ENCODE measurements around the gene DIAPH1. TPM values are rescaled to one million over a fixed set of nuclear protein-coding genes. Genes with fewer than 3 reads are reported as not detected.

The DIAPH1 gene
- total and polyA plus RNA-seq, 8 donors: 18.0 to 181 (median 76.6) TPM

DNA sequence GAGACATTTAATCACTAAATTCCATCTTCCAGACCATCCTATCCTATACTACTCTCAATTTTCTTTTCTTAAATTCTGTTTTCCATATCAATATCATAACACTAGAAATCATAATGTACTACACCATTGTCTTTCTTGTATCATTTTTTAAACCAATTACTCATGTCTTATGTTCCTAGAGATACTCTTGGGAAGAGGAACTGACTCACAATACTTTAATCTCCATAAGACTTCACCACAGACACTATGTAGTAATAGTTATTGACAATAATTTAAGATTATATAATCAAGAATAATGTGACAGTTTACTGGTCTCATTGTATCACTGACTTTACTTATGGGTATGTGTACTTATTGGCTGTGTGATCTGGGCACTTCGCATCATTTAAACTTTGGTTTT lies 86.1 kb downstream of the DIAPH1 start:
- Histone ChIP-seq H3K9me3 (no peaks in the 10 kb centered on the region), H3K27ac (no peak overlapping the region), H3K36me3 (peaks cover 9 to 86% (median 71%) of the 10 kb centered on the region in 4 donors), H3K4me1 (peaks cover 0 to 15% (median 6%) of the 10 kb centered on the region in 4 donors), H3K27me3 (no peaks in the 10 kb centered on the region), H3K4me3 (no peak overlapping the region)
- intact Hi-C loops (cut with DNase I; ENCODE audit: low total_unique reads): loop anchor here (10.0 kb wide), 1 partner anchor 208 kb away; the partner anchor contains the start of gene TAF7
- TF ChIP-seq POLR2AphosphoS5 (IDR thresholded peaks at IDR 0.05) (no peak), CTCF (IDR thresholded peaks at IDR 0.05) (no peak), POLR2A (IDR thresholded peaks at IDR 0.05) (no peak), EP300 (IDR thresholded peaks at IDR 0.05) (no peak)
- WGBS, 5 donors: 96 to 100% (median 99%) methylated on average over 1 of the region's 1 CpG
- DNase-seq: no peak

DNA sequence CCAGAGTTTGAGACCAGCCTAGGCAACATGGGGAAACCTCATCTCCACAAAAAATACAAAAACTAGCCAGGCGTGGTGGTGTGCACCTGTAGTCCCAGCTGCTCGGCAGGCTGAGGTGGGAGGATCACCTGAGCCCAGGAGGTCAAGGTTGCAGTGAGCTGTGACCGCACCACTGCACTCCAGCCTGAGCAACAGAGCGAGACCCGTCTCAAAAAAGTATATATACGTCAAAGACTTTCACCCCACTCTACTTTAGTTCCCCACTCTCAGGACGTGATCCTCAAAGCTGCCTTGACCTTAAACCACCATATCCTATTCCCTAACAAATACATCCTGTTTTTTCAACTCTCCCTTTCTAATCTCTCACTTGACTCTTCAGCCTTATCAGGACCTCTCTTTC lies 88.9 kb downstream of the DIAPH1 start:
- WGBS, 5 donors: 88 to 93% (median 89%) methylated on average over 7 of the region's 7 CpGs
- Histone ChIP-seq H3K36me3 (peaks cover 22 to 95% (median 84%) of the 10 kb centered on the region in 4 donors), H3K27ac (peak overlapping the region in 4 of 5 donors; percentile 62 to 74 (median 66)), H3K4me1 (peaks cover 5 to 28% (median 14%) of the 10 kb centered on the region in 4 donors), H3K27me3 (no peaks in the 10 kb centered on the region), H3K4me3 (no peak overlapping the region), H3K9me3 (no peaks in the 10 kb centered on the region)
- DNase-seq: no peak
- intact Hi-C loops (cut with DNase I; ENCODE audit: low total_unique reads): loop anchor here (10.0 kb wide), 3 partner anchors 55 to 205 kb away; partner anchors contain the start of genes PCDHGA10, PCDHGB7, PCDHGC3 and TAF7
- no peak for TF ChIP-seq CTCF (IDR thresholded peaks at IDR 0.05)
- no peak for TF ChIP-seq POLR2A (IDR thresholded peaks at IDR 0.05)
- TF ChIP-seq POLR2AphosphoS5 (IDR thresholded peaks at IDR 0.05): no peak
- TF ChIP-seq EP300 (IDR thresholded peaks at IDR 0.05): no peak

- intact Hi-C loops (cut with DNase I; ENCODE audit: low total_unique reads): loop anchor here (10.0 kb wide), 2 partner anchors 54 to 114 kb away; partner anchors contain the start of genes PCDHGA10, PCDHGB7 and PCDHGC3
- H3K4me1 ChIP-seq: peaks cover 5 to 37% (median 23%) of the 10 kb centered on the region in 4 donors
- H3K4me3 ChIP-seq: no peak overlapping the region
- DNase-seq: peak in 1 of 2 donors; percentile 62
- peak overlapping the region in 4 of 5 donors; percentile 62 to 74 (median 66) for H3K27ac ChIP-seq
- peaks cover 23 to 91% (median 81%) of the 10 kb centered on the region in 4 donors for H3K36me3 ChIP-seq
- TF ChIP-seq EP300 (IDR thresholded peaks at IDR 0.05) (no peak), CTCF (IDR thresholded peaks at IDR 0.05) (no peak), POLR2A (IDR thresholded peaks at IDR 0.05) (no peak), POLR2AphosphoS5 (IDR thresholded peaks at IDR 0.05) (no peak)
- WGBS, 5 donors: 65 to 91% (median 76%) methylated on average over 5 of the region's 5 CpGs
- H3K9me3 ChIP-seq: no peaks in the 10 kb centered on the region
- H3K27me3 ChIP-seq: no peaks in the 10 kb centered on the region
Measured at GRCh38 chr5:141529002-141529401, 89.8 kb downstream of the DIAPH1 start.

DNA sequence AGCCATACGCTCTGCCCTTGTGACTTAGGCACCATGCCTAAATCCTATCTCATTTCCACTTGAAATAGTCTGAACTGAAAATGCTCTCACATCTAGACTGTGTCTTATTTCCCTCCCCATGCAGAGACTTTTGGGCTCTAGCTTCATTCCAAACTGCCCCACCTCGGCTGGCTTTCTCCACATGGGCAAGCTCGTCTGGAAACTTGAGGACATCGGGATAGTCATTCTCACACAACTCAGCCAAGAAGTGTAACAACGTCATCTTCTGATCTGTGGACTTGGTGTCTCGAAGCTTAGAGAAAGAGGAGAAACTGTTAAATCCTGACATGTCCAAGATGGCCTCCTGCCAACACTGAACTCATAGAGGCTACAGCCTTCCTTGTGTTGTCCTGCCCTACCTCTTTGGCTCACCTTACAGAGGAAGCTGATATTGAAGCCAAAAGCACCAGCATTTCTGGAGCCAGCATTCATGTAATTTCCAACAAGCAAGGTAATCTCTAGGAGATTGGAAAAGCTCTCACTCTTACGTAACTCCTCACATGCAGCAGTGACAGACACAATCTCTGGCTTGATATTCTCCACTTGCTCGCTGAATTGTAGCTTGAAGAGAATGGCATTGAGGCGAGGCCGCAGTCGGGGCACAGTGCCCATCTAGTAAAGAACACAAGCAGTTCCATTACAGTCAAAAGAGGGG lies 90.4 kb downstream of the DIAPH1 start:
- Histone ChIP-seq H3K27me3 (no peaks in the 10 kb centered on the region), H3K27ac (peak overlapping the region in 4 of 5 donors; percentile 62 to 74 (median 66)), H3K4me3 (no peak overlapping the region), H3K36me3 (peaks cover 23 to 91% (median 81%) of the 10 kb centered on the region in 4 donors), H3K4me1 (peaks cover 5 to 43% (median 25%) of the 10 kb centered on the region in 4 donors), H3K9me3 (no peaks in the 10 kb centered on the region)
- intact Hi-C loops (cut with DNase I; ENCODE audit: low total_unique reads): loop anchor here (10.0 kb wide), 2 partner anchors 54 to 114 kb away; partner anchors contain the start of genes PCDHGA10, PCDHGB7 and PCDHGC3
- WGBS, 5 donors: 58 to 72% (median 64%) methylated on average over 11 of the region's 11 CpGs
- TF ChIP-seq CTCF (IDR thresholded peaks at IDR 0.05) (no peak), POLR2A (IDR thresholded peaks at IDR 0.05) (no peak), POLR2AphosphoS5 (IDR thresholded peaks at IDR 0.05) (no peak), EP300 (IDR thresholded peaks at IDR 0.05) (no peak)
- peak in 1 of 2 donors; percentile 73 for DNase-seq
